ENCODE results near the gene ADCK1. TPM values are rescaled to one million over a fixed set of nuclear protein-coding genes. Genes with fewer than 3 reads are reported as not detected.

Gene ADCK1
- total RNA-seq, 4 donors from 2014 or later: 5.4 to 7.1 (median 5.6) TPM; not detected in 1

DNA sequence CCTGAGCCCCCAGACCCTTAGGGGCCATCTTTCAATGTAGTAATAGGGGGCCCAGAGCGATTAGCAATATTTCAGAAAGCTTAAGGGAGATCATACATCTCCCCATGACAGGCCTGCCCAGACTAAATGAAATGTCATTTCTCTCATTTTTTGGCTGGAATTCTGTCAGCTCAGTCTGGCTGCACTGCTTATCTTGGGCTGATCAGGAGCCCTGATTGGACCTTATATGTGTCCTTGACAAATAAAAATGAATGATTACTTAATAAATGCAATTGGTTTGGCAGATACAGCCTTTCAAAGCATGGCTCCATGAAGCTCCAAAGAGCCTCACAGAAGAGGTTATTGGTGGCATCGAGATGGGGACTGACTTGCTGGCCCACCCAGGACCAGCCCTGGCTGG lies 121.9 kb downstream of the ADCK1 start:
- H3K4me3 ChIP-seq: no peak overlapping the region
- intact Hi-C loops (cut with DNase I; ENCODE audit: low total_unique reads): no loop called here
- TF ChIP-seq, protein P1, sequence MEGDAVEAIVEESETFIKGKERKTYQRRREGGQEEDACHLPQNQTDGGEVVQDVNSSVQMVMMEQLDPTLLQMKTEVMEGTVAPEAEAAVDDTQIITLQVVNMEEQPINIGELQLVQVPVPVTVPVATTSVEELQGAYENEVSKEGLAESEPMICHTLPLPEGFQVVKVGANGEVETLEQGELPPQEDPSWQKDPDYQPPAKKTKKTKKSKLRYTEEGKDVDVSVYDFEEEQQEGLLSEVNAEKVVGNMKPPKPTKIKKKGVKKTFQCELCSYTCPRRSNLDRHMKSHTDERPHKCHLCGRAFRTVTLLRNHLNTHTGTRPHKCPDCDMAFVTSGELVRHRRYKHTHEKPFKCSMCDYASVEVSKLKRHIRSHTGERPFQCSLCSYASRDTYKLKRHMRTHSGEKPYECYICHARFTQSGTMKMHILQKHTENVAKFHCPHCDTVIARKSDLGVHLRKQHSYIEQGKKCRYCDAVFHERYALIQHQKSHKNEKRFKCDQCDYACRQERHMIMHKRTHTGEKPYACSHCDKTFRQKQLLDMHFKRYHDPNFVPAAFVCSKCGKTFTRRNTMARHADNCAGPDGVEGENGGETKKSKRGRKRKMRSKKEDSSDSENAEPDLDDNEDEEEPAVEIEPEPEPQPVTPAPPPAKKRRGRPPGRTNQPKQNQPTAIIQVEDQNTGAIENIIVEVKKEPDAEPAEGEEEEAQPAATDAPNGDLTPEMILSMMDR (IDR thresholded peaks at IDR 0.05): no peak
- TF ChIP-seq POLR2A (IDR thresholded peaks at IDR 0.05): no peak
- DNase-seq: no peak
- H3K4me1 ChIP-seq: no peaks in the 10 kb centered on the region
- H3K27ac ChIP-seq: no peak overlapping the region
- H3K36me3 ChIP-seq: no peaks in the 10 kb centered on the region
- no peaks in the 10 kb centered on the region for H3K9me3 ChIP-seq
- H3K27me3 ChIP-seq: no peaks in the 10 kb centered on the region

DNA sequence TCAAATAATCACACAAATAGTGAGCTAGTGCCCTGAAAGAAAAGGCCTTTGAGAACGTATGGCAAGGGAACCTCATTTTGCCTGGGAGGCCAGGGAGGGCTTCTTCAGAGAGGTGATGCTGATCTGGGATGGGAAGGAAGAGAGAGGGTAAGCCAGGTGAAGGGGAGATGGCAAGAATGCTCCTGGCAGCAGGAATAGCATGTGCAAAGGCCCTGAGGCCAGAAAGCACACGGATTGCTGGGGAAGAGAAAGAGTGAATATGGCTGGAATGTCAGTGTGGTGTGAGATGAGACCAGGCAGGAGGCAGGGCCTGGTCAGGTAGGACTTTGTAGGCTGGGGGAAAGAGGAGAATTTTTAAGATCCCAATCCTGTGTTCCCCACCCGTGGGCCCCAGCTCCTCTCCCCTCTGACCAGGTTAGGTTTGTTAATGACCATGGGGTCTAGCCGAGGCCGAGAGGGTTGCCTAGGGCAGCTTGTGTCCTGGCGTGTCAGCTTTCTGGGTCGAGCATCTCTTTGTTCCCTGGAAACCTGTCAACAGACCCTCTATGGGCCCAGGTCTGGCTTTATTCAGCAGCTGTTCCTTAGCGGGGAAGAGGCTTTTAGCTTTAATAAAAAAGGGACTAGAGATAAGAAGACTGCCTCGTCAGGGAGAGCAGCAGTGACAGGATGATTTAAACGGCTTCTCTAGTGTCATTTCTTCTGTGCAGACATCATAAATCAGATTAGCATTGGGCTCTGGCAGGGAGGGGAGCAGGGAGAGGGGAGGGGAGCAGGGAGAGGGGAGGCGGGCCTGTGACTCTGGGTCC lies 123.4 kb downstream of the ADCK1 start:
- H3K9me3 ChIP-seq: no peaks in the 10 kb centered on the region
- no peaks in the 10 kb centered on the region for H3K4me1 ChIP-seq
- no peak overlapping the region for H3K27ac ChIP-seq
- no peak for DNase-seq
- no peak for TF ChIP-seq POLR2A (IDR thresholded peaks at IDR 0.05)
- TF ChIP-seq, protein P1 (IDR thresholded peaks at IDR 0.05): no peak
- intact Hi-C loops (cut with DNase I; ENCODE audit: low total_unique reads): no loop called here
- H3K36me3 ChIP-seq: no peaks in the 10 kb centered on the region
- H3K4me3 ChIP-seq: no peak overlapping the region
- H3K27me3 ChIP-seq: no peaks in the 10 kb centered on the region

DNA sequence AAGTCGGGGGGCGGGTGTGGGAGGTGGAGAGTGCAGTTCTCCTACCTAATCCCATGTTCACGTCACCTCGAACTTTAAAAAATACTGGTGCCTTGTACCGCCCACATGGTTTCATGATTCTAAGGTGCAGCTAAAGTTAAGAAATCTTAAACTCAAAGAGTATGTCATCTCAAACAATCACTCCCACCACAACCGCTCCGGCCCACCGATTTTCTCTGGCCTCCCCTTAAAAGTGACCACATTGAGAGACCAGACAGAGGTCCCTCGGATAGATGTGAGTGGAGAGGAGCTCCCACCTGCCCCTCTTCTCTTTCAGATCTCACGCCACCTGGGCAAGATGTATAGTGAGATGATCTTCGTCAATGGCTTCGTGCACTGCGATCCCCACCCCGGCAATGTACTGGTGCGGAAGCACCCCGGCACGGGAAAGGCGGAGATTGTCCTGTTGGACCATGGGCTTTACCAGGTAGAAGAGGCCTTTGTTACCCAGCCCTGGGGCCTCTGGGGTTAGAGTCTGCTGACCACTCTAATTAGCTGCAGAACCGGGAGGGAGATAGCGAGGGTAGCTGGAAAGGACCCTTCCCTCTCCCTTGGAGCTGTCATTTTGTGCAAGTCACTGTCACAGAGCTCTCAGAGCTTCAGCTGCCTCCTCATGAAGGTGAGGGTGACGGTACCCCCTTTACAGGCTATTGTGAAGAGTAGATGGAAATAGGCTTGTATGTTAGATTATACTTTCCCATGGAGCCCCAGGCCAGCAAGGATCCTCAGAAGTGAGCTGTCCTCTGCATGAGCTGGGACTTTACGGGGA lies 124.4 kb downstream of the ADCK1 start:
- no peak for DNase-seq
- TF ChIP-seq, protein P1 (IDR thresholded peaks at IDR 0.05): no peak
- TF ChIP-seq POLR2A (IDR thresholded peaks at IDR 0.05): no peak
- no peak overlapping the region for H3K27ac ChIP-seq
- H3K4me1 ChIP-seq: no peaks in the 10 kb centered on the region
- intact Hi-C loops (cut with DNase I; ENCODE audit: low total_unique reads): no loop called here
- no peaks in the 10 kb centered on the region for H3K27me3 ChIP-seq
- no peaks in the 10 kb centered on the region for H3K36me3 ChIP-seq
- no peaks in the 10 kb centered on the region for H3K9me3 ChIP-seq
- no peak overlapping the region for H3K4me3 ChIP-seq

DNA sequence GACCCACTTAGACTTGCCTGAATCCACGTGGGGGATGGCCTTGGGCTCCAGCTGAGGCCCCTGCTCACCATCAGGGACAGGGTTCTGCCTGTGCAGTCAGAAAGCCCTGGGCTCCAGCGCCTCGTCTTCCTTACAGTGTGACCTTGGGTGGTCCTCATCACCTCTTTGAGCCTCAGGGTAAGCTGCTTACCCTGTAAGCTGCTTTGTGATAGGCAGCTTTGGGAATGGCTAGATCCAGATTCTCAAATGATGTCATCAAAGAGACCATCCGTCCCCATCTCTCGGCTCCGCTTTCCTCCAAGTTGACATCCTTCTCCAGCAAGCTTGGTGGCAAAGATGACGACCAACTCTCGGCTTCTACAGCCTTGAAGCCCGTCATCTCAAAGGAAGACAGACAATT lies 127.0 kb downstream of the ADCK1 start:
- TF ChIP-seq, protein P1 (IDR thresholded peaks at IDR 0.05): no peak
- no peak for TF ChIP-seq POLR2A (IDR thresholded peaks at IDR 0.05)
- Histone ChIP-seq H3K9me3 (no peaks in the 10 kb centered on the region), H3K4me1 (no peaks in the 10 kb centered on the region), H3K27me3 (no peaks in the 10 kb centered on the region), H3K27ac (no peak overlapping the region), H3K4me3 (no peak overlapping the region), H3K36me3 (no peaks in the 10 kb centered on the region)
- no peak for DNase-seq
- intact Hi-C loops (cut with DNase I; ENCODE audit: low total_unique reads): no loop called here

DNA sequence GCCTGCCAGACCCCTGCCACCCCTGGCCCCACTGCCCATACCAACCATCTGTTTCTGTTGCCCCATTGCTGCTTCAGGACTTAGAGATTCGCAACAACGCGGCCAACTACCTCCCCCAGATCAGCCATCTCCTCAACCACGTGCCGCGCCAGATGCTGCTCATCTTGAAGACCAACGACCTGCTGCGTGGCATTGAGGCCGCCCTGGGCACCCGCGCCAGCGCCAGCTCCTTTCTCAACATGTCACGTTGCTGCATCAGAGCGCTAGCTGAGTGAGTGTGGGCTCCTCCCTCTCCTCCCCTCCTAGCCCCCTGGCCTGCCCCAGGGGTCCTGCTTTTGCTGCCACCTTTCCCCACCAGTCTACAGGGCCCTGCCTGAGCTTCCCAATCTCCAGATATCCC lies 131.5 kb downstream of the ADCK1 start:
- H3K4me1 ChIP-seq: no peaks in the 10 kb centered on the region
- no peaks in the 10 kb centered on the region for H3K9me3 ChIP-seq
- no peak overlapping the region for H3K27ac ChIP-seq

More for the DNA sequence above, 131.5 kb downstream of the ADCK1 start:
- Histone ChIP-seq H3K27me3 (no peaks in the 10 kb centered on the region), H3K36me3 (no peaks in the 10 kb centered on the region), H3K4me3 (no peak overlapping the region)
- DNase-seq: no peak
- intact Hi-C loops (cut with DNase I; ENCODE audit: low total_unique reads): no loop called here
- TF ChIP-seq, protein P1 (IDR thresholded peaks at IDR 0.05): no peak
- TF ChIP-seq POLR2A (IDR thresholded peaks at IDR 0.05): no peak
